ENCODE measurements around the gene MARVELD1. TPM values are rescaled to one million over a fixed set of nuclear protein-coding genes. Genes with fewer than 3 reads are reported as not detected.

MARVELD1 gene
- total and polyA plus RNA-seq, 2 of the 13 experiments (the other 11 are each of a cell fraction or from before 2014, with no cell fraction given) = not detected

DNA sequence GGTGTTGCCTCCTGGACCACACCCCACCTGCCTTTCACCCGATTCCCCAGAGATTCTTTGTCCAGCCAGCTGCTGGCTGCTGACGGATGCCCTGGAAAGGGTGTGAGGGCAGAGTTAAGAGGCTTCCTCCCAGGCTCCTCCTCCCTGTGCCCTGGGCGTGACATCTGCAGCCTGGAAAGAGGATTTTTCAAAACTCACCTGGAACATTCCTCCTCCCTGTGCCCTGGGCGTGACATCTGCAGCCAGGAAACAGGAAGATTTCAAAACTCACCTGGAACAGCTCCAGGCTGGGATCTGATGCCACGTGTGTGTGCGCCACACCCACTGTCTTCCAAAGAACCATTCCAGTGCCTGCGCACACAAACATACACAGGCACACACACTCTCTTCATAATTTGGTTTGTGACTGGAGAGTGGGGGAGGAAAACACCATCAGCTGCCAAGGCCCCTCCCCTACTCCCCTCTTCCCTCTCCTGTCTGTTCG, 5.2 kb downstream of the MARVELD1 start (continued):
- TF ChIP-seq, protein P1, sequence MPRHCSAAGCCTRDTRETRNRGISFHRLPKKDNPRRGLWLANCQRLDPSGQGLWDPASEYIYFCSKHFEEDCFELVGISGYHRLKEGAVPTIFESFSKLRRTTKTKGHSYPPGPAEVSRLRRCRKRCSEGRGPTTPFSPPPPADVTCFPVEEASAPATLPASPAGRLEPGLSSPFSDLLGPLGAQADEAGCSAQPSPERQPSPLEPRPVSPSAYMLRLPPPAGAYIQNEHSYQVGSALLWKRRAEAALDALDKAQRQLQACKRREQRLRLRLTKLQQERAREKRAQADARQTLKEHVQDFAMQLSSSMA (CRISPR knock-in tag; IDR thresholded peaks at IDR 0.05) = no peak
- TF ChIP-seq, protein P2, sequence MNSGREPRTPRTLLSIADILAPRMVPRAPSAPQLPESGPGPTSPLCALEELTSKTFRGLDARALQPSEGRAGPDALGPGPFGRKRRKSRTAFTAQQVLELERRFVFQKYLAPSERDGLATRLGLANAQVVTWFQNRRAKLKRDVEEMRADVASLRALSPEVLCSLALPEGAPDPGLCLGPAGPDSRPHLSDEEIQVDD (CRISPR knock-in tag; IDR thresholded peaks at IDR 0.05; ENCODE audit: borderline replicate concordance) = no peak
- TF ChIP-seq ZNF619 (CRISPR knock-in tag; IDR thresholded peaks at IDR 0.05) (no peak), ZBTB40 (IDR thresholded peaks at IDR 0.05) (no peak), ZBTB40 (CRISPR knock-in tag; IDR thresholded peaks at IDR 0.05) (no peak), ZEB1 (IDR thresholded peaks at IDR 0.05; ENCODE audit: insufficient replicate concordance, low read depth) (peak; percentile 77), ZNF441 (CRISPR knock-in tag; IDR thresholded peaks at IDR 0.05; ENCODE audit: borderline replicate concordance) (no peak), NR2F6 (IDR thresholded peaks at IDR 0.05) (no peak), NR2F6 (CRISPR knock-in tag; IDR thresholded peaks at IDR 0.05) (no peak), REST (IDR thresholded peaks at IDR 0.05; ENCODE audit: borderline replicate concordance in 1 of 2, low read depth in 1 of 2, low read length in 2 of 2) (no peak), ZNF251 (CRISPR knock-in tag; IDR thresholded peaks at IDR 0.05) (no peak), ARNT2 (CRISPR knock-in tag; IDR thresholded peaks at IDR 0.05; ENCODE audit: low read depth) (no peak), NRL (CRISPR knock-in tag; IDR thresholded peaks at IDR 0.05; ENCODE audit: borderline replicate concordance) (no peak), SMARCE1 (IDR thresholded peaks at IDR 0.05; ENCODE audit: borderline replicate concordance) (no peak), CREM (IDR thresholded peaks at IDR 0.05) (no peak), CREM (CRISPR knock-in tag; IDR thresholded peaks at IDR 0.05) (no peak), ZNF674 (CRISPR knock-in tag; IDR thresholded peaks at IDR 0.05; ENCODE audit: low read depth) (no peak), ZNF720 (CRISPR knock-in tag; IDR thresholded peaks at IDR 0.05) (no peak)

Data from HepG2 (cell line).